Right ventricle myocardium superior (tissue), 1 donor: ENCODE measurements around the gene ALOX5. TPM values are rescaled to one million over a fixed set of nuclear protein-coding genes. Genes with fewer than 3 reads are reported as not detected.
A peak's percentile ranks its signal among the peaks of the same experiment; 100 is the strongest.
"Not testable (repeated sequence)": the region's sequence is repeated elsewhere in the genome, so short reads cannot be mapped to it uniquely, and the experiment has no call there.

Source experiments
- ATAC-seq: fragments of 200-7000 bp; cut with Tn5 transposase; one replicate; pipeline ENCODE4 v1.9.1; 2020; ENCODE audit warnings: mild to moderate bottlenecking; ENCODE audit not compliant: poor library complexity
- DNase-seq: peaks from one replicate; pipeline ENCODE4 v3.0.0-alpha.2; 2020
- intact Hi-C: fragments of 100-400 bp; cut with DNase I; formaldehyde crosslinking; loops from one replicate; pipeline ENCODE4 v1.11.2; 2022
- total RNA-seq: library from RNA; stranded (reverse); fragmentation: NEBNext Ultra II Directional; extraction: Animal tissue kit (Norgen Biotek cat#: 25700); gene quantifications from one replicate; pipeline ENCODE4 v1.2.1, GENCODE V29; 2021
- donor health status: DM: no; HTN: yes; CAD: no; lungs with severe emphysema.

Gene ALOX5
- total RNA-seq, 1 donor from 2014 or later, result 4.7 TPM

GRCh38 chr10:45372251-45372951 lies 1.6 kb upstream of the ALOX5 start:
- ATAC-seq (no peak), DNase-seq (no peak)
- intact Hi-C loops, result no loop called here

DNA sequence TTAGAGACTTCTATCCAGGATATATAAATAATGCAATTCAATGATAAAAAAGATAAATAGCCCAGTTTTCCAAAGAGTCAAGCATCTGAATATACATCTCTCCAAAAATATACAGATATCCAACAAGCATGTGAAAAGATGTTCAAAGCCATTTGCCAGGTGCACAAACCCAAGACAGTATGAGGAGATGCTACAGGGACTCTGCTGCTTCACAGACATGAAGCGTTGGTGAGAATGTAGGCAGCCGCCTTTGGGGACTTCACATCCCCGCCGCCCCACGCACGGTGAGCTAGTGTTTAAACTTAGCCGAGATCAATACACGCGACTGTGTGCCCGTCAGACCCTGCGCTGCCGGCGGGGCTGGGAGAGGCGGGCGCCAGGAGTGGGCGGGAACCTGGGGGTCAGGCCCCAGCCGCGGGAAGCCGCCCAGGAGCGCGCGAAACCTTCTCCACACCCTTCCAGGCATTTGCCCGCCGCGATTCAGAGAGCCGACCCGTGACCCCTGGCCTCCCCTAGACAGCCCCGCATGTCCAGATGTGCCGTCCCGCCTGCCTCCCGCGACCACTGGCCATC lies 927 bp upstream of the ALOX5 start:
- intact Hi-C loops, result no loop called here
- ATAC-seq (peak; percentile 34), DNase-seq (peak; percentile 53)

GRCh38 chr10:45374350-45375052 lies 485 bp downstream of the ALOX5 start:
- intact Hi-C loops, result no loop called here
- ATAC-seq (no peak), DNase-seq (no peak)

- ATAC-seq, result no peak
- intact Hi-C loops, result no loop called here
- DNase-seq, result no peak
These were observed 1.1 kb downstream of the ALOX5 start for GRCh38 chr10:45375101-45375500.

- intact Hi-C loops, result no loop called here
- no peak for DNase-seq
- no peak for ATAC-seq
These were observed 1.8 kb downstream of the ALOX5 start for GRCh38 chr10:45375716-45376231.

DNA sequence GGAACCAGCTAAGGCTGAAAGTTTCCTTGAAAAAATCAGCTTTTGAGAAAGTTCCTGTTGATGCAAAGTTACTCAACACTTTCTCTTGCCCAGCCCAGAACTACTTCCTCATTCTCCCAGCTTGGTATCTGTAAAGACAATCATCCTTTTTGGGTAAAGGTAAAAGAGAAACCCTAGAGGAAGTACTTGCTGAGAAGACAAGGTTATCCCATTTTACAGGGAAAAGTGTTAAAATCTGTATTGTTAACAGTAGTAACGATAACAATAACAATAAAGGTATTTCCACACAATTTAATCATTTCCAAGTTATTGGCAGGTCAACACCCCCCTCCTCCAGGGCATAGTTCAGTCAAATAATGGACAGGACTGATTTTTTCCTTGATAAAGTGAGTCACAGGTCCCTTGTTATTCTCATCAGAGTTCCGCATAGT lies 2.4 kb downstream of the ALOX5 start:
- DNase-seq, result no peak
- ATAC-seq, result peak; percentile 6
- intact Hi-C loops, result no loop called here

DNA sequence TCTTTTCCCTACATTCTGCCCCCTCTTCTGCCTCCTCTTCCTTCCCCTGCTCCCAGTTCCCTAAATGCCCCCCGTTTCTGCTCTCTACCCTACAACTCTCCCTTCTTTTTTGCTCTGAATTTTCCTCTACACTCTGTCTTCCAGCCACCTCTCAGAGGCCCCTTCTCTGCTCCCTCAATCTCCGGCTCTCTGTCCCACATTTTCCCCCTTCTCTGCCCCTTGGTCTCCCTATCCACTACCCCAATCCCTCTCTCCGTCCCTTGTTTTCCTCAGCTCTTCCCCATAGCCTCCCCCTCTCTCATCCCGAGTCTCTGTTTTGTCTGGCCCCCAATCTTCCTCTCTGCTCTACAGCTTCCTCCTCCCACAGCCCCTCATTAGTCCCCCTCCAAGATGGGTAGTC lies 3.3 kb downstream of the ALOX5 start:
- ATAC-seq, result no peak
- intact Hi-C loops, result no loop called here
- DNase-seq, result no peak

- DNase-seq, result no peak
- intact Hi-C loops, result no loop called here
- no peak for ATAC-seq
These were observed 3.8 kb downstream of the ALOX5 start for GRCh38 chr10:45377858-45378257.

GRCh38 chr10:45378914-45379726 lies 5.1 kb downstream of the ALOX5 start:
- intact Hi-C loops, result no loop called here

DNA sequence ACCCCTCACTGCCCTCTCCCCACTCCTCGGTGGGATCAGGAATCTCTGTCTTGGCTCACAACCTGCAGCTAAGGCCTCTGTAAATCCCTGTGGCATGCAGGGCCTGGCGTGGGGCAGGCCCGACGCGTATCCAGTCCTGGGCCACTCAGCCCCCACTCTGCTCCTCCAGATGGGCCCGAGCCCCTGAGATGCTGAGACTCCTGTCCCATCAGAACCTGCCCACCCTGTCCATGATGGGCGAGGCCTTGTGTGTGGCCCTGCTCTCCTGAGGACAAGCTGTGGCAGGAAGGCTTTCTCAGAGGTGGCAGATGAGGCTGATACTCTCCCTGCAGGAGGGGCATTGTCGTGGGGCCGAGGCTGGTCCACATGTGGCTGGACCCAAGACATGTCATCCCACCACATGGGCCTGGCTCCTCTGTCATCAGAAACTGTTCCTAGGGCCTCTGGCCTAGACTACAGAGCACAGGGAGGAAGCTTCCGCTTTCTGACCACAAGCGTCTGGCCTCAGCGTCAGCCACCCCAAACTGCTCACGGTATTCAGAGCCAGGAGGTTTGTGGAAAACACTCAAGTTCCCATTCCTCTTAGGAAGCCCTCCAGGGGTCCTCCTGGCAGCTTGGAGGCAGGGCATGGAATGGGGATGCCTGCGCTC lies 6.0 kb downstream of the ALOX5 start:
- DNase-seq, result peak; percentile 57
- intact Hi-C loops, result no loop called here
- peak; percentile 79 for ATAC-seq

More at GRCh38 chr10:45378914-45379726, 5.1 kb downstream of the ALOX5 start:
- ATAC-seq (no peak), DNase-seq (no peak)

- ATAC-seq (peak; percentile 37), DNase-seq (peak; percentile 55)
- intact Hi-C loops, result no loop called here
These were observed 7.0 kb downstream of the ALOX5 start for GRCh38 chr10:45380903-45381620.

DNA sequence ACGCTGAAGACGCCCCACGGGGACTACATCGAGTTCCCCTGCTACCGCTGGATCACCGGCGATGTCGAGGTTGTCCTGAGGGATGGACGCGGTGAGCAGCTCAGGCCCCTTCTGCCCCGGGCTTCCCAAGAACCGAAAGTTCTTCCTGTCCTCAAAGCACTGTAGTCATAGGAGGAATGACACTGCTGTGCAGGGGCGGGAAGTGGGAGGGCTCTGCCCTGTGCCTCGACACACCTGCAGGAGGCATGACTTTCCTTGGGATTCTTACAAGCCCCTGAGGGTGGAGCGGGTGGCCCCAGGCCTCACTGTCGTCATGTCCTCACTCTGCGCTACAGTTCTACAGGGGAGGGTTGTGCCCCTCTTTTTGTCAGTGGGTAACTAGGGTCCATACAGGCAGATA lies 8.6 kb downstream of the ALOX5 start:
- intact Hi-C loops, result no loop called here
- DNase-seq, result no peak
- no peak for ATAC-seq

- intact Hi-C loops, result no loop called here
- no peak for ATAC-seq
- no peak for DNase-seq
These were observed 9.8 kb downstream of the ALOX5 start for GRCh38 chr10:45383682-45384330.

- intact Hi-C loops, result no loop called here
- no peak for DNase-seq
- no peak for ATAC-seq
These were observed 12.6 kb downstream of the ALOX5 start for GRCh38 chr10:45386657-45387056.

DNA sequence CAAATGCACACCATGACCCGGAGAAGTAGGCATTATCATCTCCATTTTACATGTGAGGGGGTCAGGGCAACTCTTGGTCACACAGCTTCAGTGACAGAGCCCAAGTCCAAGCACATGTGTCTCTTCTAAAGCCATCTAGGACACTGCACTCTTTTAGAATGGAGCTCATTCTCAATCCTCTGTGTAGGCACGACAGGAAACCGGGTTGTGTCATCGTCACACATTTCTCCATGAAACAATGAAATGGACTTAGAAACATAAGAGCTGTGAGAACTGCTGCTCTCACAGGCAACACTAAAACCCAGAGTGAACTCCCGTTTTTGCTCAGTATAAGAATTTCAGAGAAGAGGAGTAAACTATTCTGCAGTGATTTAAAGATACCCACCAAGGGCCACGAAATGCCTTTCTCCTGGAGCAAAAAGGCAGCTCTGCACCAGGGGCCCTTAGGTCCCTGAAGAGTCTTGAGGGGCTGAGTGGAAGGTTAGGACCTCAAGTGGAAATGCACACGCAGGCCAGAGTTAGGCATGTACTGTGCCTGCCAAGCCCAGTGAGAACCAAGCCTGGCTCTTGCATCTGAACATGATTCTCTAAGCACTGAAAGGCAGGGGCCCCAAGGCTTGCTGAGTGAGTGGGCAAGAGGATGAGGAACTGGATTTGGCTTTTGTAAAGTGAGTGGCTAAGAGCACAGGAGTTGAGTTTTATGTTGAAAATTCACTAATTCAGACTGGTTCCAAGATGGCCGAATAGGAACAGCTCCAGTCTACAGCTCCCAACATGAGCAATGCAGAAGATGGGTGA lies 13.3 kb downstream of the ALOX5 start:
- ATAC-seq (no peak), DNase-seq (no peak)
- intact Hi-C loops, result no loop called here

- DNase-seq, ATAC-seq, intact Hi-C loops: not testable (repeated sequence)
These were observed 15.7 kb downstream of the ALOX5 start for GRCh38 chr10:45389671-45390070.

DNA sequence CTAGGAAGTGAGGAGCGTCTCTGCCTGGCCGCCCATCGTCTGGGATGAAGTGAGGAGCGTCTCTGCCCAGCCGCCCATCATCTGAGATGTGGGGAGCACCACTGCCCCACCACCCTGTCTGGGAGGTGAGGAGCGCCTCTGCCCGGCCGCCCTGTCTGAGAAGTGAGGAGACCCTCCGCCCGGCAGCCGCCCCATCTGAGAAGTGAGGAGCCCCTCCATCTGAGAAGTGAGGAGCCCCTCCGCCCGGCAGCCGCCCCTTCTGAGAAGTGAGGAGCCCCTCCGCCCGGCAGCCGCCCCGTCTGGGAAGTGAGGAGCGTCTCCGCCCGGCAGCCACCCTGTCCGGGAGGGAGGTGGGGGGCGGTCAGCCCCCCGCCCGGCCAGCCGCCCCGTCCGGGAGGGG lies 17.6 kb downstream of the ALOX5 start:
- DNase-seq, ATAC-seq, intact Hi-C loops: not testable (repeated sequence)
